ENCODE data around the gene STYK1.

DNA sequence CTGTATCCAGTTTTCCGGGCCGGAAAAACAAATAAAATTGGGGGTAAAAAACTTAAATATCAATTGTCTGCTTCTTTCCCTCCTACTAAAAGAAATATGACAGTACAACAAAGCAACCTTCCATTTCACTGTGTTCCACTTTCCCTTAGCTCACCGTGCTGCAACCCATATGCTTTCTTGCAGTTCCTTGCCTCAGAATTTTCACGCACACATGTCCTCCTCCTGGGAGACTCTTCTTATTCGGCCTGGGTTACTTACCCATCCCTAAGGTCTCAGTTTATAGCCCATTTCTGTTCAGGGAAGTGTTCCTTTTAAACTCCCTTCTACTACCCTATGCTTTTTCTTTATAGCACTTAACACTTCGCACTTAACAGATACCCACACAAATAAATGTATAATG lies 56.0 kb downstream of the STYK1 start:
- TF ChIP-seq RAD21 (IDR thresholded peaks at IDR 0.05): no peak
- TF ChIP-seq, protein P1, sequence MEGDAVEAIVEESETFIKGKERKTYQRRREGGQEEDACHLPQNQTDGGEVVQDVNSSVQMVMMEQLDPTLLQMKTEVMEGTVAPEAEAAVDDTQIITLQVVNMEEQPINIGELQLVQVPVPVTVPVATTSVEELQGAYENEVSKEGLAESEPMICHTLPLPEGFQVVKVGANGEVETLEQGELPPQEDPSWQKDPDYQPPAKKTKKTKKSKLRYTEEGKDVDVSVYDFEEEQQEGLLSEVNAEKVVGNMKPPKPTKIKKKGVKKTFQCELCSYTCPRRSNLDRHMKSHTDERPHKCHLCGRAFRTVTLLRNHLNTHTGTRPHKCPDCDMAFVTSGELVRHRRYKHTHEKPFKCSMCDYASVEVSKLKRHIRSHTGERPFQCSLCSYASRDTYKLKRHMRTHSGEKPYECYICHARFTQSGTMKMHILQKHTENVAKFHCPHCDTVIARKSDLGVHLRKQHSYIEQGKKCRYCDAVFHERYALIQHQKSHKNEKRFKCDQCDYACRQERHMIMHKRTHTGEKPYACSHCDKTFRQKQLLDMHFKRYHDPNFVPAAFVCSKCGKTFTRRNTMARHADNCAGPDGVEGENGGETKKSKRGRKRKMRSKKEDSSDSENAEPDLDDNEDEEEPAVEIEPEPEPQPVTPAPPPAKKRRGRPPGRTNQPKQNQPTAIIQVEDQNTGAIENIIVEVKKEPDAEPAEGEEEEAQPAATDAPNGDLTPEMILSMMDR (IDR thresholded peaks at IDR 0.05; ENCODE audit: low read depth, low read length, missing input control): no peak
- no peak for TF ChIP-seq TAF1 (conservative IDR thresholded peaks at IDR 0.05)
- no peak for TF ChIP-seq GABPA (IDR thresholded peaks at IDR 0.05 in 1 of 2, conservative IDR thresholded peaks at IDR 0.05 in 1 of 2)
- no peak for TF ChIP-seq YY1 (IDR thresholded peaks at IDR 0.05)
- TF ChIP-seq, protein P2, sequence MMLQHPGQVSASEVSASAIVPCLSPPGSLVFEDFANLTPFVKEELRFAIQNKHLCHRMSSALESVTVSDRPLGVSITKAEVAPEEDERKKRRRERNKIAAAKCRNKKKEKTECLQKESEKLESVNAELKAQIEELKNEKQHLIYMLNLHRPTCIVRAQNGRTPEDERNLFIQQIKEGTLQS (IDR thresholded peaks at IDR 0.05): no peak

All from liver (tissue), 3 donors.